NT2/D1 (cell line): ENCODE results near the gene SDF2.

Experiments
- YY1 ChIP-seq: IDR thresholded peaks from 2 replicates; pipeline ENCODE4 v1.6.1; 2011; ENCODE audit not compliant: insufficient read length, insufficient read depth
- ZNF274 ChIP-seq: IDR thresholded peaks from 2 replicates; pipeline ENCODE4 v1.6.1; 2011; ENCODE audit warnings: mild to moderate bottlenecking, low read depth, low read length

DNA sequence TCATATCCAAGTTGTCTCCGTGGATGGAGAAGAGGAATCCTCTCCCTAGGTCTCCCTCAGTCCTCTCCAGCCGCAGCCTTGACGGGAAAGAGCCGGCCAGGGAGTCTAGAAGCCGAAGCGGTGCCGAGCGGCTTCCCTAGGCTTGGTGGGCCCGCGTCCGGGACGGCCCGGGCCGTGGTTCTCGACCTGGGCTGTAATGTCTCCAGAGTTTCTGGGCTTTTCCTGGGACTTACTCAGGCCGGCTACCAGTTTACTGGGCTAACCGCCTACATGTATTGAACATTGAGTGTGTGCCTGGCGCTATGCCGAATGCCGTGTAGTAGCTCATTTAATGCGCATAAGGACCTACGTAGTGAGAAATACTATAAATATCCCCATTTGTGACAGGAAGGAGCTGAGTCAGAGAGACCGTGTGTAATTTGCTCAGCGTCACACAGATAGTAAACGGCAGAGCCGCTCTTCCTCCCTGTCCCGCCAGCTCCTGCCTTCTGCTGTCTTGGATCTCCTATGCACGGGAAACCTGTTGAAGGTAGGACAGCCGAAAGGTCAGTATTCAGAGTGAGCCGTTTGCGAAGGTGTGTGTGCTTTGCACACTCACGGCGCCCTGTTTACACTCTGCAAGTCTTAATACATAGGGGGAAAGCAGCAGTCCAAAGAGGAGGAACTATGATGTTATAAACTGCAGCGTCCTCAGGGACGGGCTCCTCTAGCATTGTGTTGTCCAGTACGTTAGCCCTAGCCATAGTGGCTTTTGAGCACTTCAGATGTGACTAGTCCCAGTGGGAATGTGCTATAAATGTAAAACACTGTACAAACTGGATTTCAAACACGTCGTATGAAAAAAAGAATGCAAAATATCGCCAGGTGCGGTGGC lies 62.2 kb downstream of the SDF2 start:
- TF ChIP-seq ZNF274 (no peak), YY1 (no peak)
